ENCODE results near the gene TRAF6. TPM values are rescaled to one million over a fixed set of nuclear protein-coding genes. Genes with fewer than 3 reads are reported as not detected.

The TRAF6 gene
- total RNA-seq, 2 donors from 2014 or later = 10.0 to 11.4 TPM

DNA sequence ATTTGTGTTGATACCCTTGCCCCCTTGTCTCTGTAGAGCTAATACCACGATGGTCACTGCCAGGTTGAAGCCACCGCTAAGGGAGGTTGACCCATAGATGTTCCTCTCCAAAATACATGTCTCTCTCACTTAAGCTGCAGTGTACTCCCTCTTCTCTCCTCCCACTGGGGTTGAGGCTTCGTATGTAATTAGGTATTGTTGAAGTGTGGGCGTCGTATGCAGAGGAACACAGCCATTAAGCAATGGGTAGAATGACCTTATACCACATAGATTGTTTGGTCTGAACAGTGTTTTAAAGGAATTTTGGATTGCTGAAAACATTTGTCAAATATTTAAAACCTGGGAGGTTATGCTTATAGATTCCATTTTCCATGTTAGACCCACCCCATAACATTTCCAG is 71.9 kb downstream of the TRAF6 start:
- H3K4me1 ChIP-seq (ENCODE audit: control insufficient read depth, insufficient read depth, low read length) = no peaks in the 10 kb centered on the region
- no peak overlapping the region for H3K4me3 ChIP-seq (ENCODE audit: low read length)
- H3K9me3 ChIP-seq (ENCODE audit: control insufficient read depth, low read length) = peaks cover 13% of the 10 kb centered on the region
- peaks cover 5% of the 10 kb centered on the region for H3K27me3 ChIP-seq (ENCODE audit: control insufficient read depth, insufficient read depth, low read length, poor library complexity, severe bottlenecking)
- Mint-ChIP-seq H3K27me3 (ENCODE audit: insufficient read depth) (peaks cover 38% of the 10 kb centered on the region), H3K9me3 (peaks cover 10% of the 10 kb centered on the region), H3K4me1 (peaks cover 4% of the 10 kb centered on the region), H3K27ac (no peak overlapping the region), H3K36me3 (ENCODE audit: low read depth) (no peaks in the 10 kb centered on the region), H3K4me3 (no peak overlapping the region)
- H3K9ac ChIP-seq (ENCODE audit: extremely low read depth, low read length, poor library complexity, severe bottlenecking) = no peak overlapping the region
- H3K36me3 ChIP-seq (ENCODE audit: control insufficient read depth, insufficient read depth, low read length) = peaks cover 6% of the 10 kb centered on the region
- H3K27ac ChIP-seq (ENCODE audit: low read depth, low read length) = no peak overlapping the region
- TF ChIP-seq, protein P1, sequence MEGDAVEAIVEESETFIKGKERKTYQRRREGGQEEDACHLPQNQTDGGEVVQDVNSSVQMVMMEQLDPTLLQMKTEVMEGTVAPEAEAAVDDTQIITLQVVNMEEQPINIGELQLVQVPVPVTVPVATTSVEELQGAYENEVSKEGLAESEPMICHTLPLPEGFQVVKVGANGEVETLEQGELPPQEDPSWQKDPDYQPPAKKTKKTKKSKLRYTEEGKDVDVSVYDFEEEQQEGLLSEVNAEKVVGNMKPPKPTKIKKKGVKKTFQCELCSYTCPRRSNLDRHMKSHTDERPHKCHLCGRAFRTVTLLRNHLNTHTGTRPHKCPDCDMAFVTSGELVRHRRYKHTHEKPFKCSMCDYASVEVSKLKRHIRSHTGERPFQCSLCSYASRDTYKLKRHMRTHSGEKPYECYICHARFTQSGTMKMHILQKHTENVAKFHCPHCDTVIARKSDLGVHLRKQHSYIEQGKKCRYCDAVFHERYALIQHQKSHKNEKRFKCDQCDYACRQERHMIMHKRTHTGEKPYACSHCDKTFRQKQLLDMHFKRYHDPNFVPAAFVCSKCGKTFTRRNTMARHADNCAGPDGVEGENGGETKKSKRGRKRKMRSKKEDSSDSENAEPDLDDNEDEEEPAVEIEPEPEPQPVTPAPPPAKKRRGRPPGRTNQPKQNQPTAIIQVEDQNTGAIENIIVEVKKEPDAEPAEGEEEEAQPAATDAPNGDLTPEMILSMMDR (conservative IDR thresholded peaks at IDR 0.05) = no peak
- 80 to 95% methylated on average over 2 to 4 of the region's 5 CpGs for WGBS, 2 experiments (ENCODE audit: insufficient coverage in 1 of 2, insufficient read length in 1 of 2)
- DNase-seq = no peak

DNA sequence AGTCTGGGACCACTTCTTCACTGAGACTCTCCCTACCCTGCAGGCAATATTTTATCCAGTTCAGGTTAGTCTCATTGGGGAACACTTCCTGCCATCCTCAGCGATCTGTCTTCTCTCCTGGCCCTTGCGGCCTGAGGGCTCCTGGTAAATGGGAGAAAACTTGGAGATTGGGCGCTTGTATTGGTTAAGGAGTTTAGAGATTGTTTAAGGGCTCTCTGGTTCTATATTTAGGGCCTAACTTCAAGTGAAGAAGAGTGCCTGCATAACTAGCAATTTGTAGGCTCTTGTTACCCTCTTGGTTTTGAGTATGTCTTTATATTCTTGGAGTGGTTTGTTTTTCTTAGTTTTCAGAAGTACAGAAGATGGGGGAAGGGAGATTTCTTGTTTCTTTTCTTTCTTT is 72.7 kb downstream of the TRAF6 start:
- Histone ChIP-seq H3K4me3 (ENCODE audit: low read length) (no peak overlapping the region), H3K36me3 (ENCODE audit: control insufficient read depth, insufficient read depth, low read length) (peaks cover 6% of the 10 kb centered on the region), H3K9ac (ENCODE audit: extremely low read depth, low read length, poor library complexity, severe bottlenecking) (no peak overlapping the region), H3K27me3 (ENCODE audit: control insufficient read depth, insufficient read depth, low read length, poor library complexity, severe bottlenecking) (peaks cover 5% of the 10 kb centered on the region), H3K27ac (ENCODE audit: low read depth, low read length) (no peak overlapping the region), H3K4me1 (ENCODE audit: control insufficient read depth, insufficient read depth, low read length) (no peaks in the 10 kb centered on the region), H3K9me3 (ENCODE audit: control insufficient read depth, low read length) (peaks cover 13% of the 10 kb centered on the region)
- WGBS, 2 experiments (ENCODE audit: insufficient coverage in 1 of 2, insufficient read length in 1 of 2) = 92% methylated on average over 3 of the region's 3 CpGs; no CpG with 5 or more reads in 1 of the 2 experiments
- Mint-ChIP-seq H3K4me3 (no peak overlapping the region), H3K9me3 (peaks cover 10% of the 10 kb centered on the region), H3K4me1 (peaks cover 4% of the 10 kb centered on the region), H3K36me3 (ENCODE audit: low read depth) (no peaks in the 10 kb centered on the region), H3K27ac (no peak overlapping the region), H3K27me3 (ENCODE audit: insufficient read depth) (peaks cover 42% of the 10 kb centered on the region)
- DNase-seq = no peak
- TF ChIP-seq, protein P1 (conservative IDR thresholded peaks at IDR 0.05) = no peak

Other genes starting within 250 kb of the TRAF6 start
- 10 to 100 TPM; 32.3 to 53.5 TPM for gene COMMD9, start 220.8 kb downstream of the TRAF6 start, total RNA-seq
- gene PRR5L, start 214.0 kb downstream of the TRAF6 start, total RNA-seq = 1 to 10 TPM; 5.3 to 7.2 TPM
- gene RAG1, start 57.7 kb upstream of the TRAF6 start, total RNA-seq = under 1 TPM; 0.42 to 0.86 TPM
- gene IFTAP, start 84.2 kb upstream of the TRAF6 start, total RNA-seq = 10 to 100 TPM; 23.9 to 38.6 TPM
- gene RAG2, start 88.0 kb upstream of the TRAF6 start, total RNA-seq = not detected